NCI-H1436 treated with DMSO at 0.1 percent for 48 hours (cell line): ENCODE data around the gene NPB.
A peak's percentile ranks its signal among the peaks of the same experiment; 100 is the strongest.

Experiments used
- DNase-seq: peaks from one replicate; lab custom pipeline; 2025; lab: John Stamatoyannopoulos, UW

The NPB gene

DNA sequence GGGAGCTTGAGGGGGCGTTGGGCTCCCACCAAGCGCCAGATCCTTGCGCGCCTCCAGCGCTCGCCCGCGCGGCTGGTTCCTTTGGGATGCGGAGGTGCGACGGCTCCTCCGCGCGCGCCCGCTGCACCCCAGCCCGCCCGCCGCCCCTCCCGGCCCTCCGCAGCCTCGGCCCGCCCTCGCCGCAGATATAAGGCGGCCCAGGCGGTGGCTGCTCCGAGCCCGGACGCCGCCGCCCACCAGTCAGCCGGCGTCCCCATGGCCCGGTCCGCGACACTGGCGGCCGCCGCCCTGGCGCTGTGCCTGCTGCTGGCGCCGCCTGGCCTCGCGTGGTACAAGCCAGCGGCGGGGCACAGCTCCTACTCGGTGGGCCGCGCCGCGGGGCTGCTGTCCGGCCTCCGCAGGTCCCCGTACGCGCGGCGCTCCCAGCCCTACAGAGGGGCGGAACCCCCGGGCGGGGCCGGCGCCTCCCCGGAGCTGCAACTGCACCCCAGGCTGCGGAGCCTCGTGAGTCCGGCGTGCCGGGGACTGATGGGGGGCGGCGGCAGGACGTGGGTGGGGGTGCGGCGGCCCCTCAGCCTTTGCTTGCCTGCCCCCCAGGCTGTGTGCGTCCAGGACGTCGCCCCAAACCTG is at the start of gene NPB:
TSS of gene NPB (plus strand) at position 216 of the 630 bp plus-strand sequence. CDS start at position 256, 40 bp downstream.
- DNase-seq: no peak

DNA sequence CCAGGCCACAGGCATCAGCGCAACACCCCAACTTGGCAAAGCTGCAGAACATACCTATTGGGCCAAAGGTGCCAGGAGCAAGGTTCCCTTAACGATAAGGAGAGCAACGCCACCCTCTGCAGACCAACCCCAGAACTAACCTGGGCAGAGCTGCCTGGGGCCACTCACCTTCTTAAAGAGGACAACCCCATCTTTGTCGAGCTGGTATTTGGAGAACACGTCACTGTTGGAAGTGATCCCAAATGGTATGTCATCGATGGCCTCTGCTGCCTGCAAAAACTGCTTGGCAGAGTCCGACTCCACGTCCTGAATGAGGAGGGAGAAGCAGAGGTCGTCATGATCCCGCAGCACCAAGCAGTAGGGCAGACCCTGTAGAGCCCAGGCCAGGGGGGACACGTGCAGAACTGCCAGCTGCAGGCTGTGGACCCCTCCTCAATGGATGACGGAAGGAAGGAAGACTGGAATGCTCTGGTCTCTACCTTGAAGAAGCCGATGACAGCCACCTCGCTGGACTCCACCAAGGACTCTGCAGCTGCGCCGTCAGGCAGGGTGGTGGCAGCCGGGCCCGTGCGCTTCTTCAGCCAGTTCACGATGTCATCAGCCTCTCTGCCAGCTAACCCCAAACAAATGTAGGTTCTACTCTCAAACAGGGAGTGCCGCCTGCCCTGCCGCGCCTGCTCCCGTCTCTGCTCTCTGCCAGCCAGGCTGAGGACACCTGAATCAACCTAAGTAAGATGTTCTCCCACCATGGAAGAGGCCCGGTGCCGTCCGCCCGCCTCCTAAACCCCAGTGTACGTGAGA is 46.9 kb upstream of the NPB start:
- no peak for DNase-seq

DNA sequence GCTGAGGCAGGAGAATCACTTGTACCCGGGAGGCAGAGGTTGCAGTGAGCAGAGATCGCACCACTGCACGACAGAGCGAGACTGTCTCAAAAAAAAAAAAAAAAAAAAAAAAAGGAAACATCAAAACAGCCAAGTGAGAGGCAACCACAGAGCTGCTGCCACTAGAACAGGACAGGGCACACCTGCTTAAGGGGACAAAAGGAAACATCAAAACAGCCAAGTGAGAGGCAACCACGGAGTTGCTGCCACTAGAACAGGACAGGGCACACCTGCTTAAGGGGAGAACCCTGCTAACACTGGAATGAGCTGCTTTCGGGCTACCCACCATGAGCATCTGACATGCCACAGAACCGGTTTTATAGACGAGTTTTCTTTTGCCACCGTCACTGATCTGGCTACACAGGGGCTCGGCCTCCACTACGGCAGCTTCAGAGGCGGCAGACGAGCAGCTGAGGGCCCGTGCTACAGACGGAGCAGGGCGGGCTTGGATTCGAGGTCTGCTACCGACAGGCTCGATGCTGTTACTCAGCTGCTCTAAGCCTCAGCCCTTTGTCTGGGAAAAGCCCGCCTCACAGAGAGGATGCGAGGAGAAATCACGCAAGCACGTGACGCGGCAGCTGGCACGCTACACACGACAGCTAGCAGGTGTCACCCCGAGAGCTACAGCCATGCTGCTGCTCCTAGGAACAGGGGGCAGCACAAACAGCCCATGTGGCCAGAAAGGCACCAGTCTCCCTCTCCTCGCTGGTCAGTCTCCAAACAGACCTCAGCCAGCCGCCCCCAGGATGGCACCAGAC is 43.7 kb upstream of the NPB start:
- no peak for DNase-seq

DNA sequence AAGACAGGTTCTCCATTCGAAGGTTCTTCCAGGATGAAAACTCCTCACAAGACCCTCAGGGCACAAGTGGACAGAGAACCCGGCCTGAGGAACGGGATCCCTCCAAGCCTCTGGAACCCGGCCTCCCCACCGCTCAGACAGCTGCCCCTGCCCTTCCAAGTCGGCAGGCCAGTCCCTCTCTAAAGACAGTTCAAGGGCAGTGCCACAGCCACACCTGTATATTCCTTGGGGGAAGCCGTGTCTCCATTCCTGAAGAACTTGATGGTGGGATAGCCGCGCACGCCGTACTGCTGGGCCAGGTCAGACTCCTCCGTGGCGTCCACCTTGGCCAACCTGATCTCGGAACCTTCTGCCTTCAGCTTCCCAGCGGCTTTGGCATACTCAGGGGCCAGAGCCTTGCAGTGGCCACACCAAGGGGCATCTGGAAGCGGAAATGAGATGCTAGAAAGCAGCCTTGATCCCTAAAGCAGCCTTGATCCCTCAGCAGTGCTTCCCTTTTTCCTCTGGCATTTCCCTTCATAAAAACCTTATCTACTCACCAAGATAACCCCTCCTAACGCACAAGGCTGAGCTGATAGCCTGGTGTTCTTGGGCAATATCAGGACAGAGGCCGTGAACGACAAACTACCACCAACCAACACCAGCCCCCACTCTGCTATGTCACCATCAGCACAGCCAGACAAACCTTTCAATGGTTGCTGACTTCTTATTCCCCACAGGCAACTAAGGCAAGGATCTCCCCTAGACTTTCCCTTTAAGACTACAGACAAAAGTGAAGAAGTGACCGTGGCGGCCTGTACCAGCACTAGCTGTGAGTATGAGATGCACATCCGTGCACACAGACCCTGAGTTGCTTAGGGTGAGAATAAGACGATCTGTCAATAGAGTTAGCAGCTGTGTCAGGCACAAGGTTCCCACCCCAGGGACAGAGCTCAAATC is 42.8 kb upstream of the NPB start:
- no peak for DNase-seq

DNA sequence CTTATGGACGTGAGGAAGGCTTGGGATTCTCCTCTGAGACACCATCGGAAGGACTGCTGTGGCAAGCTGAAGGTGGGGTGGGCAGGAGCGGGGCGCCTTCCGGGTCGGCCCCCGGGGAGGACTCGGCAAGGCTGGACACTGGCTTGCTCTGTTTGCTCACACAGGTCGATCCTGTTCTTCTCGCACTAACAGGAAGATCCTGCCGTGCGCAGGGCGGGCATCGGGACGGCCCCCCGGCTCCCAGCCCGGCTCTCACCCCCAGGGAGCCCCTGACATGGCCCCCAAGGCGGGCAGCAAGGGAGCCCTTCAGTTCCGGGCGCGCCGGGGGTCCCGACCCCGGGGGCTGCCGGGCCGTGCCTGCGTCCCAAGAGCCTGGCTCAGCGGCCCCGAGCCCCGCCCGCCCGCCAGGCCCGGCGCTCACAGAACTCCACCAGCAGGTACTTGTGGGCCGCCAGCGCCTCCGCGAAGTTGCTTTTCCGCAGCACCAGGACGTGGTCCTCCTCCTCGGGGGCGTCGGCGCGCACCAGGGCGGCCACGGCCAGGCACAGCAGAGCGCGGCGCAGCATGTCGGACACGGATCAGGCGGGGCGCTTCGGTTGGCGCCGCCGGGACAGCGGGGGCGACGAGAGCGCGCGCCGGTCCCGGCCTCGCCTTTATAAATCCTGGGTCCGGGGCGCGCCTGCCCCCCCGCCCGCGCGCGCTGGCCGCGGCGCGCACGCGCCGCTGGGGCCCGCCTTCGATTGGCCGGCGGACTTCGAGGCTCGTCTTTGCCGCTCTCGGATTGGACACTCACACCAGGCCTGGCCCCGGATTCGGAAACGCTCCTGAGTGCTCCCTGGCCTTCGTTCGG is 41.9 kb upstream of the NPB start, which contains the start of gene P4HB:
TSS of gene P4HB (minus strand) at position 630 of the 850 bp plus-strand sequence. CDS start at position 566, 64 bp downstream.
- DNase-seq: no peak

DNA sequence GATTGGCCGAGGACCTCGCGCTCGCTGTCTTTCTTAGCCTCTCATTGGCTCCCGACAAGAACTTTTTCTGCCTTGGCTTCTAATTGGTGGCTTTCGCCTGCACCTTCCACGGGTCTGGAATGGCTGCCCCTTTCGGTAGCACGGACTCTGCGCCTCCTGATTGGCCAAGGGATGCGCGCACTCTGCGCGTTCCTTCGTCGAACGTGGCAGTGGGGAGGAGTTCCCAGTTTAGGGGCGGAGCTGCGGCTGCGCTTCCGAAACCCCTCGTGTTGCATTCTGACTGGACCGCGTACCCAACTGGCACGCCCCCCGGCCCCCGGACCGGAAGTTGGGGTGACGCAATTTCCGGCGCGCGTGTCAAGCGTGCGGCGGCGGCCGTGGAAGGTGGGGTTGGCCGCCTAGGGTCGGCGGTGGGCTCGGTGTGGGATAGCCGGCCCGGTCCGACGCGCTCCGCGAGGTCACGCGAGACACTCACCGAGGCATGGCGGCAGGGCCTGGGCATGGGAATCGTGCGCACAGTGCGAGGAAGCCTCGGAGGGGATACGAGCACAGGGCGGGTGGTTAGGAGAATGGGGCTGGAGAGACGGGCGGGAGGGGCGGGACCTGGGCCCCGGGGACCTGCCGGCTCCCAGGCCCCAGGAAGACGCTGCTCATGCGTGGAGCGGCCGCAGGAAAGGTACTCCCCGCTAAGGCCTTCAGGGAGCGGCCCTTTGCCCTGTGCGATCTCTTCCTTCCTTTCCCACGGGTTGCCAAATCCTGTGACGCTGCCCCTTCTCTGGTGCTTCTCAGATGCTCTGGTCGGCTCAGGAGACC is 41.1 kb upstream of the NPB start:
- peak; percentile 100 for DNase-seq

DNA sequence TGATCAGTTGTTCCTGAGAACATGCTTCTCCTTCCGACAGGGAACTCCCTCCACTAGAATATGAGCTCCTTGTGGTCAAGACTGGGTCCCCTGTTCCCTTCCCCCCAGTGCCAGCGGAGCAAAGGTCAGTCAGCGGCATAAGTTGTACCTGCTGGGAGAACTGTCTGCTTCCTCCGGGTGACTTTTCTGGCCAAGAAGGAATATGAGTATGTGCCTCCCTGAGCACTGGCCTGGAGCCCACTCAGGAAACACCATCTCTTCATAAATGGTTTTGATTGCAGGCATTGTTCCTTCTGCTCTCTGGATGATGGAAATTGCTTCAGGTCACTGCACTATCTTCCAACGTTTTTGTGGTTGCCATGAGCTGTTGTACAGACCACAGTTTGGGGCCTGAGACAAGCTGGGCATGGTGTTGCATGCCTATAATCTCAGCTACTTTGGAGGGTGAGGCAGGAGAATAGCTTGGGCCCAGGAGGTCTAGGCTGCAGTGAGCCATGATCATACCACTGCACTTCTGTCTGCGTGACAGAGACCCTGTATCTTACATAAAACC is 38.8 kb upstream of the NPB start:
- no peak for DNase-seq

DNA sequence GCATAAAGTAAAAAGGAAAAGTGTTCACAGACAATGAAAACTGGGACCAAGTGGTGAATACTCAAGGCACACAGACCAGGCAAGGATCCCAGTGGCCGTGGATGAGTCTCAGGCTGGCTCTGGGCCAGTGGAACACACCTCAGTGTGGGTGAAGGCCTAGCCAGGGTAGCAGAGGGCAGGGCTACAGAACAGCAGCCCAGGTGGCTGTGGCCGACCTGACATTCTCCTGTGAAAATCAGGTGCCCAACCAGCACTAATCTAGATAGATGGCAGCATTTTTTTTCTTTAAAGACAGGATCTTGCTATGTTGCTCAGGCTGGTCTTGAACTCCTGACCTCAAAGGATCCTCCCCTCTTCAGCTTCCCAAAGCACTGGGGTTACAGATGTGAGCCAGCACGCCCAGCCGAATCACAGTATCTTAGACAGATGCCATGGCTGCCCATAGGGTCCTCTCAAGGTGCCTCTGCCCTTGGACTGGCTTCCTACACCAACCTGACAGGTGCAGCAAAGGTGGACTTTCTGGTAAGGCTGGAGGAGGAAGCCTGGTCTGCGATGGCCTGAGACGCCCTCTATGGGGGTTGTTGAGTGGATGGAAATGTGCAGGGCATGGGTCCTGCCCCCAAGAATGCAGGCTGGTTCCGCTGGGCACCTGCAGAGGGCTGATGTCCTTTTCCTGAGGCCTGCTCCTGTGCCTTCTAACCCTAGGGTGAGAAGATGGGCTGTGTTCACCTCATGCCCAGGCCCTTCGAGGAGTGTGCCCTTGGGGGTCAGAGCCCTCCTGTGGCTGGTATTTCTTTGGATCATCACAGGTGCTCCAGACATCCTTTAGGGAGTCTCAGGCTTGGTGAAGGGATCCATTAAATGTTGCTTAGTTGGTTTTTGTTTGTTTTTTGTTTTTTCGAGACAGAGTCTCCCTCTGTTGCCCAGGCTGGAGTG is 37.9 kb upstream of the NPB start:
- DNase-seq: no peak

DNA sequence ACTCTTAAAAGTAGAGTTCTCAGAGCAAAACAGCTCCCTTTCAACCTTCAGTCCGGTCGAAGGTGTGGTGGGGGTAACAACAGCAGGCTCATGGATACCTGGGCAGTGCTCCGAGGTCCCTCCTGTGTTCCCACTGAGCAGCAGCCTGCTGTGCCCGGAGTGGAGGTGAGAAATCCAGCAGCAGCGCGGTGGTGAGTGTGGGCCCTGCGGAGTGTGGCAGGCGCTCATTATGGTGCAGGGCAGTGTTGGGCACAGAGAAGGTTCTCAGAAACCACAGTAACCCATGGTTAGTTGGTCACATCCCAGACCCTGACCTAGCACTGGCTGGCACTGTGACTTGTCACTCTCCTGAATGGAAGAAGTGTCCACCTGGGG is 36.7 kb upstream of the NPB start:
- no peak for DNase-seq

DNA sequence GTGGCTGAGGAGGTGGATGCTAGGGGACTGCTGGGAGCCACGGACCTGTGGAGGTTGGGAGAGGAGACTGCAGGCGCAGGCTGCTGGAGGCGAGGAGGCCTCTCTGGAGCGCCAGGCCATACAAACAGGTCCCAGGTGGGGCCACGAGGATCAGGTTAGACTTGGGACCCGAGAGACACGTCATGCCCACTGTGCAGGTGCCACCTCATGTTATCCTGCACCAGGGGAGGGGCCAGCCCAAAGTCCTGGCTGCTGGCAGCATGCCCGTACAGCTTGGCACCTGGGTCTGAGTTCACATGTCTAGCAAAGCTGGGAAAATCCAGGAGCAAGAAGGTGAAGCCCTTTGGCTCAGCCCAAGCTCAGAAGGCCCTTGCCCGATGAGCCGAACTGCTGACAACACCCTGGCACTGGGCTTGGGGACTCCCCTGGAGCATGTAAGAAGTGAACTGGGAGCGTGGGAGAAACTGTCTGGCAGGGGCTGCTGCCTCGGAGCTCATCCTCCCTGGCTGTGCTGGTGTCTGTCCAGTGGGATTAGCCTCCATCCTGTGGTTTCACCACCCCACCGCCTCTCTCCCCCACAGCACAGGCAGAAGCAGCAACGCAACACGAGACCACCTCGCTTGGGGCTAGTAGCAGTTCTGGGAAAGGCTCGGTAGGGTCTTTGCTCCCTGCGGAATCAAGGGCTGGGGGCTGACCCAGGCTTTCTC is 36.2 kb upstream of the NPB start:
- no peak for DNase-seq

DNA sequence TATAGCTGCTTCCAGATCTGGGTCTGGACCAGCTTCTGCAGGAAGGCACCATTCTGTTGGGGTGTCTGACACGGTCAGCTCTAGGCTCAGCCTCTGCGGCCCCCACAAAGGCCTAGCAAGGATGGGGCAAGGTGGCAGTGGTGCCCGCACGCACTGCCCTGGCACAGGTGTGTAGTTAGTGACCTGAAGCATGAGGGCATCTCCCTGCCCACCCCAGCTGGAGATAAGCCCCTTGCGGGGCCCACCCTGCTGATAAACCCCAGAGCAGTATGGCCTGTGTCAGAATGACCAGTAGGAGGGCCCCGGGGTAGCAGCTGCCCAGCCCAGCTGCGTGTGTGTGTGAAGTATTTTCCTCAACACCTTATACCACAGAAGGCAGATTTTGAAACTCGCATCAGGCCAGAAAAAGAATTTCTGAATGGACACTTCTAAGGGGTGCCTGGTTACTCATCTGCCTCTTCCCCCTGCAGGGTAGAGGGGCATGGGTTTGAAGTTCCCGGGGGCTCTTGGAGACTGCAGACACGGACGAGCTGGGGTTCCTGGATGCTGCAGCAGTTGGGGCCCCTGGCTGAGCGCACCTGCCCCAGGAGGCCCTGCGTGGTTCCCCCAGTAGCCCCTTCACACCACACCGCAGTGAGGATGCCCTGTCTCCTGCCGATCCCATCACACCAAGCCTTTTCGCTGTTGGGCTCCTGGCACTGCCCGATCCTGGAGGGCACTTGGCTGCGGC is 35.4 kb upstream of the NPB start:
- no peak for DNase-seq

DNA sequence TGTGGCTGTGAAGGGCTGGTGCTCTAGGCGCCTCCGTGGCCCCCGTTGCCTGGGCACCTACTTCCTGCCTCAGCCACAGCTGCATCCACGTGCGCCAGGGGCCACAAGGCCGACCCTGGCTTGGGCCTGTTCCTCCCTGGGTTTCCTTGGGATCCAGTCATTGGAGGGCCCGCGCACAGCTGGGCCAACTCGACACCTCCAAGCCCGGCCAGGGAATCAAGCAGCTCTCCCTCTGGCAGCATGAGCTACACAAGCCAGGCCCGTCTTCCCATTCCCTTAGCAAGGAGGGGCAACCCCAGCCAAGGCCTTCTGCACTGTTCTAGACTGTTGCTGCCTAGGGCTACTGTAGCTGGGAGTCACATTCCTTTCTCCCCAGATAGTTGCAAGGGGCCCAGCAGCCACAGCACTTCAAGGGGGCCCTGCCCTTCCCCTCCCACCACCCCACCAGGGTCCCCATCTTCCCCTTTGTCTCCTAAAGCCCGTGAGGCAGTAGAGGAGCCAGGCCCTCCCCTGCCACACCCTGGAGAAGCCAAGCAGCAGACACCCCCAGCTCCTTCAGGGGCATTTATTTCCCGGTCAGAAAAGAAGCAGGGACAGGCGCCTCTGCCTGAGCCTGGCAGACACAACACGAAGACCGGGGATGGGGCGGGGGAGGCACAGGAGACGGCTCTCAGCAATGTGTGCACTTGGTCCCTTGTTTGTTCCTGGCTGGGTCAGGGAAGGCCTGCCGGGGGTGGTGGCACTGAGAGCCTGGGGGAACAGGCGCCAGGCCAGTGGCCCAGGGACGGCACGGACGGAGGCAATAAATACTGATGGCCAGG is 34.7 kb upstream of the NPB start:
- no peak for DNase-seq

DNA sequence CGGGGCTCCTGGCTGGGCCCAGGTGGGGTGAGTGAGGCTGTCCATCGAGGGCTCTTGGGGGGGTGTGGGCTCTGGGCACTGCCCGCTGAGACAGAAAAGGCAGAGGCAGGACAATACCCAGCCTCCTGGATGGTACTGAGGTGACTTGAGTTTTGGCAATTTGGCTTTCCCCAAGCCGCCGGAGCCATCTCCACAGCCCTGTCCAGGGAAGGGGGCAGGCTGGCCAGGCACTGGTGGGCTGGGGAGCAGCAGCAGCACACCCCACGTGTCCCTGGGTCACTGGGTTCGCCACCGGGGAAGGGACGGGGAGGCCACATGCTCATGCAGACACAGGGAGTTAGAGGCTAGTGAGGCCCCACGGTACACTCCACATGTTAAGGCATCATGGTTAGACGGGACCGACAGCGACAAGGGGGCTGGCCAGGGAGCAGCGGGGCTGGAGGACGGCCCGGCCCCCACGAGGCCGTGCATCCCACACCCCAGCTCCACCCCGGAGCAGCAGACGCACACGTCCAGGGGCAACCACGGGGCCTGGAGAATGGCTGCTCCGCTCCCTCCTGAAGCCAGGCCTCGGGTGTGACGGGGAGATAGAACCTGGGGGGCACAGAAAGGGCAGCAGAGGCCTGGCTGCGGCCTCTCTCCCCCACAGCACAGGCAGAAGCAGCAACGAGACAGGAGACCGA is 33.9 kb upstream of the NPB start:
- no peak for DNase-seq

DNA sequence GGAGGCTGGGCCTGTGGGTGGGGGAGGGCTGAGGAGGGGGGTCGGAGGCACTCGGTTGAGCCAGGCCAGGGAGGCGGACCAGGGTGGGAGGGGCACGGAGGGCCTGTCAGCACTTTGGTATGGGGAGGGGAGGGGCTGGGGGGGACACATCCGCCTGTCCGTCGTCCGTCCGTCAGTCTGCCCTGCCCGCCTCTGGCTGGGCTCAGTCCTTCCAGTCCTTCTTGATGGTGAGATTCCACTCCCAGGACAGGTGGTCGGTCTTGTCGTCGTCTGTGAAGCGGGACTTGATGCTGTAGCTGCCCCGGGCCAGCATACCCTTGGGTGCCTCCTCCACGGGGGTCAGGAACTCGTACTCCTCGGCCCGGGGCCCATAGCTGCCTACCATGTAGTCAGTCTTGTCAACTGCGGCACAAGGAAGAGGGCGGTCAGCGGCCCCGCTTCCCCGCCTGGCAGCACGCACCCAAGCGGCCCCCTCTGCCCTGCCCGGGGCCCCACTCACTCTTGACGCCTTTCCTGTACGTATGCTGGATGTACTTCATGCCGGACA is 33.3 kb upstream of the NPB start:
- no peak for DNase-seq
